Motor neuron (in vitro differentiated cells): ENCODE results near the gene UCN. TPM values are rescaled to one million over a fixed set of nuclear protein-coding genes. Genes with fewer than 3 reads are reported as not detected.
"Not testable (repeated sequence)": the region's sequence is repeated elsewhere in the genome, so short reads cannot be mapped to it uniquely, and the experiment has no call there.

Experiments
- ATAC-seq, 8 experiments: fragments of 200-7000 bp; cut with Tn5 transposase; replicated peaks in 6 of 8; 2 replicates each; pipeline ENCODE4 v1.8.0; 2021; ENCODE audit warnings: mild to moderate bottlenecking in 8 of 8, moderate library complexity in 8 of 8
- H3K27ac ChIP-seq, 2 donors: fragments of 250-450 bp; sonication (Bioruptor Pico); 2 replicates each; pipeline ENCODE4 v1.9.0; 2021; ENCODE audit warnings: antibody characterized with exemption in 2 of 2, mild to moderate bottlenecking in 2 of 2, moderate library complexity in 1 of 2
- H3K4me1 ChIP-seq, 2 donors: fragments of 250-450 bp; sonication (Bioruptor Pico); replicated peaks in 1 of 2; 2 replicates each; pipeline ENCODE4 v1.6.1; 2021; ENCODE audit warnings: antibody characterized with exemption in 2 of 2, mild to moderate bottlenecking in 2 of 2, moderate library complexity in 1 of 2
- H3K4me3 ChIP-seq, 5 donors: fragments of 250-450 bp; sonication (Bioruptor Pico); 2 replicates each; pipeline ENCODE4 v1.9.0; 2021; ENCODE audit warnings: antibody characterized with exemption in 5 of 5, mild to moderate bottlenecking in 5 of 5, moderate library complexity in 4 of 5
- WGBS, 10 experiments: fragments of 450-650 bp; shearing (Covaris generic); methylation state at CpG; one replicate each; pipeline ENCODE4 v1.0.0; 2022; 5-methylcytosine and 5-hydroxymethylcytosine counted together
- in situ Hi-C, 9 experiments: fragments of 400-800 bp; cut with MboI; loops; one replicate each; pipeline ENCODE4 v1.15.0; 2021; ENCODE audit warnings: low sequenced_read_pairs in 9 of 9, low pct_unique_long_range_greater_than_20kb in 2 of 9; ENCODE audit not compliant: unreplicated experiment in 9 of 9
- total RNA-seq, 8 experiments: library from RNA; unstranded; fragments of 300-600 nt; gene quantifications; 2 replicates each; pipeline versions ENCODE4 v1.2.3 to v1.2.4, GENCODE V29; 2022

UCN gene, protein sequence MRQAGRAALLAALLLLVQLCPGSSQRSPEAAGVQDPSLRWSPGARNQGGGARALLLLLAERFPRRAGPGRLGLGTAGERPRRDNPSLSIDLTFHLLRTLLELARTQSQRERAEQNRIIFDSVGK
- 1 to 10 TPM in 5 of 8 experiments, under 1 TPM in 2, not detected in 1; 0.61 to 3.5 (median 1.4) TPM for total RNA-seq

DNA sequence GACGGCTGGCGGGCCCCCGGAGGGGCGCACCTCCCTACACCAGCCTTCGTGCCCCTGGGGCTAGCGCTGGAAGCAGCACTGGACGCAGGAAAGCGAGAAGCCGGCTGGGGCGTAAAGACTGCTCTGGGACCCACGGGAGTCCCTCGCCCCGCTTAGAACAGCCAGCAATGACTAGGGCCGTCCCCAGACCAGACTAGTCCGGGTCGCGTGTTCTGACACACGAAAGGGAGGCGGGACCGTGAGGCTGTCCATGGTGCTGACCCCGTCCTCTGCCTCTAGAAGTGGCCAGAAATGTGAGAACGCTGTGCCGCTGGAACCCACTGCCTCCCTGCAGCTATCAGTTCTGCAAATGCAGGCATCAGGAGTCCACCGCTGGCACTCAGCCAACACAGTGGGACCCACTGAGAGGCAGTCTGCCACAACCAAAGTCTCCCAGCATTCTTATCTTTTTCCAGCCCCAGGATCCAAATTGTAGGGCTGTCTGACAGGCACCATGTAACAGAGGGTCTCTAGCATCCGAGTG is at the start of gene UCN:
Gene UCN (minus strand): TSS at position 87 of the 523 bp plus-strand sequence. CDS start 550 bp downstream, outside the sequence.
- 12 to 80% (median 25%) methylated on average over 1 to 9 of the region's 25 CpGs; no CpG with 5 or more reads in 5 of the 10 experiments for WGBS, 10 experiments
- Histone ChIP-seq H3K27ac (no peak within 1 kb of the TSS), H3K4me1 (peaks cover 11 to 20% of the 10 kb centered on the region in 2 donors), H3K4me3 (peak within 1 kb of the TSS in 4 of 5 donors; percentile 5 to 20 (median 11))
- in situ Hi-C loops: no loop called here
- ATAC-seq: peak; percentile 50 to 79 (median 74)

DNA sequence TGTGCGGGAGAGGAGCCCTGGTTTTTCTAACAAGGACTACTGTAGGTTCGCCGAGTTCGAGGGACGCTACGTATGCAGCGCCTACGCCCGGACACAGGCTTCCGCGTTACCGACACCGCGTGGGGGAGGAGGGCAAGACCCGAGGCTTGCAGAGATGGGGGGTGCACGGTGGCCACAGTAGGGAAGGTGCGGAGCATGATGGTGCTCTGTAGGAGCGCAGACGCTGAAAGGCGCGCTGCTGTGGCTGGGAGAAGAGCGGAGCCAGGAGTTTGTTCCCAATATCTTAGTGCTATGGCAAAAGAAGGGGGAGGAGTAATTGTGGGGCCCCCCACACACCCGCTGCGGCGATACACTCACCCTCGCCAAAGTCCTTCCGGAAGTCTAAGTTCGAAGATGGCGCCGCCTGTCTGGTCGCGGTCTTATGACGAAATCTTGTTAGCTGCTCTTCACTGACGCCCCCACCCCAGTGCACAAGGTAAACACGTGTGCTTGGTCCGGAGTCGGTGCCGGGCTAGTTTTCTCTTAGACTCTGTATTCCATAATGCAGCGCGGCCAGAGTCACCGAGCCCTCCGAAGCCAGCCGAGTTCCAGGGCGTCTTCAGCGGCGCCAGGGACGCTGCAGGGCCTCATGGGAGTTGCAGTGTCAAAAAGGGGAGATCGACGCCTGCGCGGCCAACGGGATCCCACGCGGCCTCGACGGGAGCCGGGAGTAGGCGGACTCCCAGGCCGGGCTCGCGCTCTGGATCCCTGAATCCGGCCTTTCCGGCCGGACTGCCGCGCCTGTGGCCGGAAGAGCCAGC is 48.3 kb upstream of the UCN start, which contains the start of gene GTF3C2:
Gene GTF3C2 (minus strand): TSS at position 383 of the 800 bp plus-strand sequence. CDS start 13,210 bp downstream, outside the sequence.
- Histone ChIP-seq H3K4me3 (peak within 1 kb of the TSS; percentile 66 to 87 (median 72)), H3K4me1 (peaks cover 8 to 14% of the 10 kb centered on the region in 2 donors), H3K27ac (peak within 1 kb of the TSS; percentile 90 to 94)
- peak; percentile 80 to 98 (median 97) for ATAC-seq
- in situ Hi-C loops: no loop called here
- WGBS, 10 experiments: 0 to 3% (median 0%) methylated on average over 2 to 29 of the region's 67 CpGs; no CpG with 5 or more reads in 2 of the 10 experiments

DNA sequence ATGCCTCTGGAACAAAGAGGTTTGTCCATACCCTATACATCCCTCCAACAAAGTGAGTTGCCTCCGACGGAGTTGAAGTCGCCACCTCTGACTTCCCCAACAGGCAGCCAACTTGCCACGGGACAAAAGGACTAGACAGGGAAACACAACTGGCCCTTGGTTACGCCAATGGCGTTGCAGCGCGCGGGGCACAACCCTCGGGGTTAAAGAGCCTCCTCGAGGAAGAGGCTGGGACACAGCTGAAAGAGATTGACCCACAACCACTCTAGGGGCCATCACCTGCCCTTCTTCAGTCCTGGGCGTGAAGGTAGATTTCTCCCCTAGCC is 47.8 kb upstream of the UCN start:
- ATAC-seq: peak in 3 of 8 experiments; percentile 30 to 42 (median 39)
- in situ Hi-C loops: no loop called here
- WGBS, 10 experiments: 0 to 3% (median 0%) methylated on average over 4 to 10 of the region's 12 CpGs; no CpG with 5 or more reads in 3 of the 10 experiments
- peak overlapping the region; percentile 90 to 94 for H3K27ac ChIP-seq
- peak overlapping the region; percentile 66 to 87 (median 72) for H3K4me3 ChIP-seq
- H3K4me1 ChIP-seq: peaks cover 8 to 14% of the 10 kb centered on the region in 2 donors

DNA sequence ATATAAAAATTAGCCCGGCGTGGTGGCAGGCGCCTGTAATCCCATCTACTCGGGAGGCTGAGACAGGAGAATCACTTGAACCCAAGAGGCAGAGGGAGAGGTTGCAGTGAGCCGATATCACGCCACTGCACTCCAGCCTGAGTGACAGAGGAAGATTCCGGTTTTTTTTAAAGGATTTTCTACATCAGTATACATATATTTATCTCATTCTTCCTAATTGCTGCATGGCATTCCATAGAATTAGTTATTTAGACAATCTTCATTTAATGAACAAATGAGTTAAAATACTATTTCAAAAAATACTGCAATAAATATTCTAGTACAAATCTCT is 46.3 kb upstream of the UCN start:
- no peak for ATAC-seq
- in situ Hi-C loops: no loop called here
- WGBS, 10 experiments: 74 to 100% (median 98%) methylated on average over 2 to 7 of the region's 7 CpGs
- no peak overlapping the region for H3K4me3 ChIP-seq
- no peak overlapping the region for H3K27ac ChIP-seq
- H3K4me1 ChIP-seq: peaks cover 8 to 14% of the 10 kb centered on the region in 2 donors

DNA sequence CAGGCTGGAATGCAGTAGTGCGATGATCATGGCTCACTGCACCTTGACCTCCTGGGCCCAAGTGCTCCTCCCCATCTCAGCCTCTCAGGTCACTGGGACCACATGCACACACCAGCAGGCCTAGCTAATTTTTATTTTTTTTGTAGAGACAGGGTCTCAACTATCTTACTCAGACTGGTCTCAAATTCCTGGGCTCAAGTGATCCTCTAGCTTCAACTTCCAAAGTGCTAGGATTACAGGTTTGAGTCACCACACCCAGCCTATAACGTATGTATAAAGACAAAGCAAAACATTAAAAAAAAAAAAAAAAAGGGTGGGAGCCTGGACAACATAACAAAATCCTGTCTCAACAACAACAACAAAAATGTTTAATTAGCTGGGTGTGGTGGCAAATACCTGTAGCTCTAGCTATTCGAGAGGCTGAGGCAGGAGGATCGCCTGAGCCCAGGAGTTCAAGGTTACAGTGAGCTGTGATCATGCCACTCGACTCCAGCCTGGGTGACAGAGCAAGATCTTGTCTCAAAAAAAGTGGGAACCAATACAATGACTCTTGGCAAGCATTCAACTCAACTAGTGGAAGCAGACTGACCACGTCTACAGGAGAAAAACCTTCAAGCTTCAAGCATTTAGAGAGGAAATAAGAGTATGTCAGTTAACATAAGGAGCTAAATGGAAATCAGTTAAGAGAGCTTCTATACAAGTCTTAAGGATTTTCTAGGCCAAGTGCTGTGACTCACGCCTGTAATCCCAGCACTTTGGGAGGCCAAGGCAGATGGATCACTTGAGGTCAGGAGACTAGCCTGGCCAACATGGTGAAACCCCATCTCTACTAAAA is 45.7 kb upstream of the UCN start:
- in situ Hi-C loops: no loop called here
- ATAC-seq: no peak

DNA sequence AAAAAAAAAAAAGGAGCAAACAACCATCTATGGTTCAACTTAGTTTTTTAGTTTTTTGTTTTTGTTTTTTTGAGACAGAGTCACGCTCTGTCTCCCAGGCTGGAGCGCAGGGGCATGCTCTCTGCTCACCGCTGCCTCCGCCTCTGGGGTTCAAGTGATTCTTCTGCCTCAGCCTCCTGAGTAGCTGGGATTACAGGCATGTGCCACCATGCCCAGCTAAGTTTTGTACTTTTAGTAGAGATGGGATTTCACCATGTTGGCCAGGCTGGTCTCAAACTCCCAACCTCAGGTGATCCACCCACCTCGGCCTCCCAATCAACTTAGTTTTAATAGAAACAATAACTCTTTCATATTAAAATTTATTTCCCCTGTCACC is 45.1 kb upstream of the UCN start:
- 86 to 100% (median 93%) methylated on average over 1 to 5 of the region's 5 CpGs; no CpG with 5 or more reads in 3 of the 10 experiments for WGBS, 10 experiments
- ATAC-seq, H3K4me3 ChIP-seq, H3K27ac ChIP-seq, in situ Hi-C loops: not testable (repeated sequence)
- peaks cover 8 to 14% of the 10 kb centered on the region in 2 donors for H3K4me1 ChIP-seq

More for the DNA sequence above, 45.7 kb upstream of the UCN start:
- Histone ChIP-seq H3K27ac (no peak overlapping the region), H3K4me1 (peaks cover 8 to 14% of the 10 kb centered on the region in 2 donors), H3K4me3 (no peak overlapping the region)
- 74 to 100% (median 82%) methylated on average over 1 to 6 of the region's 7 CpGs; no CpG with 5 or more reads in 1 of the 10 experiments for WGBS, 10 experiments

DNA sequence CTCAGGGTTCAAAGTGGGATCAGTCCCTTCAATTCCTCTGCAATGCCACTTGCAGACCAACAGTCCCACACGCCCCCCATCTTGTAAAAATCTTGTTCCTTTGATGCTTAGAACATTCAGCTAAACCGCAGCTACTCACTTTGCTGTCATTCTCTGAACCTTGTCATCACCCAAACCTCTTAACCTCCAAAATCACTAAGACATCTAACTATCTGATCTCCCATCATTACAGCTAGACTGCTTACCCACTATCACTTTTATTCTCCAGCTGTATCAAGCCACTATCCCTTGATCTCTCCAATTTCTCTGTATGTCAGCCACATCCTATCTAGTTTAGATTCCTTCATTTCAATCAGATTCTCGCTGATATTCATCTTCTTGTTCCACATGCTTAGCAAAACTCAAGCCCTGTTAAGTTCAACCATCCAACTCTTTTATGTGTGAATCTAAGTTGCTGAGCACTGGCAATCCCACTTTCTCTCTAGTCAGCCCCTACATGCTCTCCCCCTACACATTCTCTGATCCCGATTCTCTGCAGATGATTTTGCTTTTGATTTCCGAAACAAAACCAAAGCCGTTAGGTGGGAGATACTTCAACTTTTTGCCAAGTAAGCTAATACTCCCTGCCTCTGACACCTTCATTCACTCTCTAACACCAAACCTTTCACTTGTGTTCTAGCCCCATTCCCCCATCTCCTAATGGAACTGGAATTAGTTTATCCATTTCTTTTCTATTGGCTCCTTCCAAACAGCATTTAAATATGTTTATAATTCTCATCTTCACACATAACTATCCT is 43.8 kb upstream of the UCN start:
- H3K27ac ChIP-seq: no peak overlapping the region
- no peak for ATAC-seq
- in situ Hi-C loops: no loop called here
- WGBS, 10 experiments: 55 to 100% (median 88%) methylated on average over 2 to 6 of the region's 6 CpGs; no CpG with 5 or more reads in 1 of the 10 experiments
- no peak overlapping the region for H3K4me3 ChIP-seq
- H3K4me1 ChIP-seq: peaks cover 5 to 6% of the 10 kb centered on the region in 2 donors

DNA sequence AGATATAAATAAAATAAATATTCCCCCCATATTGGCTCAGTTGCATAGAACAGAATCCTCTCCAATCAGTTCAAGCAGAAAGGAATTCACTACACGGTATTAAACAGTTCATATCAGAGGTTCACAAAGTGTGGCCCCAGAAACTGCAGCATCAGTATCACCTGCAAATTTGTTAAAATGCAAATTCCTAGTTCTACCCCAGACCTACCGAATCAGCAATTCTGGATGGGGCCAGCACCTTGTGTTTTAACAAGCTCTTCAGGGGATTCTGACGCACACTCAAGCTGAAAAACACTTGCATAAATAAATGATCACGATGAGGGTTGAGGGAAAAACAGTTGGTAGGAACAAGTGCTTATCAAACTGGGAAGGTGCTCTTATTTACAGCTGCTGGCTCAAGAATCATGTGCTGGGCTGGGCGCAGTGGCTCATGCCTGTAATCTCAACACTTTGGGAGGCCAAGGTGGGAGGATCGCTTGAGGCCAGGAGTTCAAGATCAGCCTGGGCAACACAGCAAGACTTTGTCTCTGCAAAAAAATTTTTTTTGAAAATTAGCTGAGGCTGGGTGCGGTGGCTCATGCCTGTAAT is 42.0 kb upstream of the UCN start:
- in situ Hi-C loops: no loop called here

DNA sequence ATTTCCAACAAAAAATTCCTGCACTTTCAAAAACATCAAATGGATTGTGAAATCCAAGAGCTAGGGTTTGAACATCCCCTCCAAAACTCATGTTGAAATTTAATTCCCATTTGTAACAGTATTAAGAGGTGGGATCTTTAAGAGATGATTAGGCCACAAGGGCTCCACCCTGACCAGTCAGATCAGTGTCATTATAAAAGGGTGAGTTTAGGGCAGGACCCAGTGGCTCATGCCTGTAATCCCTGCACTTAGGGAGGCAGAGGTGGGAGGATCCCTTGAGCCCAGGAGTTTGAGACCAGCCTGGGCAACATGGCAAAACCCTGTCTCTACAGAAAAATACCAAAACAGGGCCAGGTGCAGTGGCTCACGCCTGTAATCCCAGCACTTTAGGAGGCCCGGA is 39.4 kb upstream of the UCN start:
- WGBS, 10 experiments: 83 to 100% methylated on average over 1 of the region's 2 CpGs; no CpG with 5 or more reads in 8 of the 10 experiments
- in situ Hi-C loops: no loop called here
- Histone ChIP-seq H3K4me1 (no peaks in the 10 kb centered on the region), H3K27ac (no peak overlapping the region), H3K4me3 (no peak overlapping the region)
- peak in 2 of 8 experiments; percentile 68 to 85 for ATAC-seq

More for the DNA sequence above, 42.0 kb upstream of the UCN start:
- H3K4me3 ChIP-seq: no peak overlapping the region
- no peak for ATAC-seq
- peaks cover 2% of the 10 kb centered on the region in 2 donors for H3K4me1 ChIP-seq
- WGBS, 10 experiments: 69 to 100% (median 91%) methylated on average over 1 to 6 of the region's 7 CpGs
- no peak overlapping the region for H3K27ac ChIP-seq

DNA sequence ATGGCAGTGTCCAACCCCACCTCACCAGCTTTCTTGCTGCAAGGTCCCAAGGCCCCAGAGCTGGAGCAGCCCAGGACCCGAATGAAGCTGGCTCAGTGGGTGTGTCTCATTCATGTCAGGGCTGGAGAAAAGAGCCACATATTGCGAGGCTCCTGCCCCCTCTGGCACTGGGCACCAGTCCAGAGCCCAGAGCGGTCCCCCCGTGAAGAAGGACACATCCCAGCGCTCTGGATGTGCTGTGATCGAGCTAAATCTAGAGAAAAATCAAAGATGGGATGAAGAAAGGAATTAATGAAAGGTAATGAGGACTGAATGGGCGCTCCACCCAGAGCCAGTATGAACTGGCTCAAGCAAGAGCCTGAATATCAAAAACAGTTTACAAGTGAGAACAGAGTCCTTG is 27.9 kb upstream of the UCN start:
- 81 to 100% (median 92%) methylated on average over 1 to 5 of the region's 7 CpGs; no CpG with 5 or more reads in 4 of the 10 experiments for WGBS, 10 experiments
- no peak overlapping the region for H3K27ac ChIP-seq
- ATAC-seq: no peak
- in situ Hi-C loops: no loop called here
- H3K4me3 ChIP-seq: no peak overlapping the region
- no peaks in the 10 kb centered on the region for H3K4me1 ChIP-seq

DNA sequence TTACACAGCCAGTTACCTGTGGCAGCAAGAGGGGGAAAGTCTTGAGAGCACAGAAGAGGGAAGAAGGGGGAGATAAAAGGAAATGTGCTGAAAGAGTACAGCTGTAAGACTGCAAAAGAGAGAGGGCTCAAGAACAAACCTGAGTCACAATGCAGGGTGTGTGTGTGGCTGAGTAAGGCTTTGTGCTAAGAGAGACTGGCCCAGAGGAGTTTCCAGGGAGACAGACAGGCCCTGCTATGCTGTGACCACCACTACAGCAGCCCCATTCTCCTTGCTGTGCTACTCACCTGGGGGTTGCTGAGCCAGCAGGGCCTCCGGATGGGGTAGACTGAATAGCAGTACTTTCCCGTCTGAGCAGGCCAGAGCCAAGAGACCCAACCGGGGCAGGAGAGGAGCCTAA is 27.1 kb upstream of the UCN start:
- ATAC-seq: peak in 3 of 8 experiments; percentile 65 to 100 (median 93)
- in situ Hi-C loops: no loop called here
- H3K4me1 ChIP-seq: no peaks in the 10 kb centered on the region
- WGBS, 10 experiments: 100% methylated on average over 1 of the region's 3 CpGs; no CpG with 5 or more reads in 6 of the 10 experiments
- no peak overlapping the region for H3K4me3 ChIP-seq
- no peak overlapping the region for H3K27ac ChIP-seq

DNA sequence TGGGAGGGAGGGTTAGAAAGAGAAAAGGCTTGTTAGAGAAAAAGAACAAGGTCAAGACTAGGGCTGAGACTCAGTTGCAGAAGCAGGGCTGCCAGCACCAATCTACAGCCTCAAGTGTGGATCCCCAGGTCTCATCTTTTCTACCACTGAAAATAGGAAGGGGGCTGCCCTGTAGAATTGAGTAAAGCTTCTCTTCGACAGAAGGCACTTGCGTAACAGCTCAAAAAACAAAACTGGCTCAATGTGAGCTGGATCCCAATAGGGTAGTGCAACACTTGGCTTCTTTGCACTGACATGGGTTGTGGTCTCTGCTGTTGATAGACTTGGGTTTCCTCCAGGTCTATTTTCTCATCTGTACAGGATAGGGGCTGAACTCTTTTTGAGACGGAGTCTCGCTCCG is 16.5 kb upstream of the UCN start:
- in situ Hi-C loops: no loop called here
- Histone ChIP-seq H3K4me1 (peaks cover 13 to 14% of the 10 kb centered on the region in 2 donors), H3K4me3 (no peak overlapping the region), H3K27ac (no peak overlapping the region)
- ATAC-seq: no peak
- 87 to 100% (median 99%) methylated on average over 2 to 5 of the region's 5 CpGs; no CpG with 5 or more reads in 4 of the 10 experiments for WGBS, 10 experiments
